HG03039 (cell line): ENCODE measurements around the gene EIF5.

ENCODE experiments used
- ATAC-seq: cut with Tn5 transposase; IDR thresholded peaks from one replicate; pipeline ENCODE4 v1.9.1; 2021; ENCODE audit warnings: mild to moderate bottlenecking, moderate library complexity; ENCODE audit not compliant: unreplicated experiment

The EIF5 gene

DNA sequence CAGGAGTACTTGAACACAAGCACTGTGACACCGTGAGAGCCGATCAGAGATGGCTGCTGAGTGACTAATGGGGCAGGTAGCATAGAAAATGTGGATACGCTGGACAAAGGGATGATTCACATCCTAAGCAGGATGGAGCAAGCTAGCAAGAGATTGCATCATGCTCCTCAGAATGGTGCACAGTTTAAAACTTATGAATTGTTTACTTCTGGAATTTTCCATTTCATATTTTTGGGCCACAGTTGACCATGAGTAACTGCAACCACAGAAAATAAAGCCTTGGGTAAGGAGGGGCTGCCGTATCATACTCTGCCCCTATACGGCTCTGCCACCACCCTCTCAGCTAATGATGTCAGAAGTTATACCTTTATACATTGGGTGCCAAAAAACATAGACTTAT, 27.8 kb downstream of the EIF5 start:
- no peak for ATAC-seq

DNA sequence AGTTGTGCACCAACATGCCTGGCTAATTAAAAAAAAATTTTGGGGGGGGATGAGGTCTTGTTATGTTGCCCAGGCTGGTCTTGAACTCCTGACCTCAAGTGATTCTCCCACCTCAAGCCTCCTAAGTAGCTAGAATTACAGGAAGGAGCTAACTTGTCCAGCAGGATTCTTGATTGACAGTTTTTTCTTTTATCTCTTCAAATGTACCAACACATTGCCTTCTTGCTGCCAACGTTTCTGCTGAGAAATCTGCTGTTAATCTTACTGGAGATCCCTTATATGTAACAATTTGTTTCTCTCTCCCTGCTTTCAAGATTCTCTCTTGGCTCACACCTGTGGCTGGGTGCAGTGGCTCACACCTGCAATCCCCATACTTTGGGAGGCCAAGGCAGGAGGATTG, 28.7 kb downstream of the EIF5 start:
- no peak for ATAC-seq

DNA sequence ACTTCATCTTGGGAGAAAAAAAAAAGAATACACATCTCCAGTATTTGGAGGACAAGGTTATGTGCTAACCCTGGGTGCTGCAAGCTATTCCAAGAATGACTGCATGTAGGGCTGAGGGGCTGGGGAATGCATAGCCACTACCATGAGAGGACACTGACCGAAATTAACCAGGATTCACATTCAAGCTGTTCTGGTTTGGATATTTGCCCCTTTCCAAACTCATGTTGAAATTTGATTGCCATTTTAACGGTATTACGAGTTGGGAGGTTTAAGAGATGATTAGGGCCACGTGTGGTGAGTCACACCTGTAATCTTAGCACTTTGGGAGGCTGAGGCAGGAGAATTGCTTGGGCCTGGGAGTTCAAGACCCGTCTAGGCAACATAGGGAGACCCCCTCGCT, 32.7 kb downstream of the EIF5 start:
- ATAC-seq, result no peak

DNA sequence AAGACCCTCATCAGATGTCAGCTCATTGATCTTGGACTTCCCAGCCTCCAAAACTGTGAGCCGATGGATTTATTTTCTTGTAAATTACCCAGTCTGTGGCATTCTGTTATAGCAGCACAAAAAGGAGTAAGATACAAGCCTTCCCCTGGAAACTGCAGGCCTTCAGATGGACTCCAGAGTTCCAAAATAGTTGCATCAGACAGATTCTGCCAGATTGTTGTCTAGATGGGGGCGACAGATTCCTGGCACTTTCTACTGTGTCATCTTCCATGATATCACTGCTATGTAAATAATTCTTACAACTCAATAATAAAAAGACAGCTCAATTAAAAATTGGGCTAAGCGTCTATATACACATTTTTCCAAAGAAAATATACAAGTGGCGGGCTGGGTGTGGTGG, 34.0 kb downstream of the EIF5 start:
- ATAC-seq, result no peak

- no peak for ATAC-seq
Measured at GRCh38 chr14:103370087-103370486, 36.0 kb downstream of the EIF5 start.

DNA sequence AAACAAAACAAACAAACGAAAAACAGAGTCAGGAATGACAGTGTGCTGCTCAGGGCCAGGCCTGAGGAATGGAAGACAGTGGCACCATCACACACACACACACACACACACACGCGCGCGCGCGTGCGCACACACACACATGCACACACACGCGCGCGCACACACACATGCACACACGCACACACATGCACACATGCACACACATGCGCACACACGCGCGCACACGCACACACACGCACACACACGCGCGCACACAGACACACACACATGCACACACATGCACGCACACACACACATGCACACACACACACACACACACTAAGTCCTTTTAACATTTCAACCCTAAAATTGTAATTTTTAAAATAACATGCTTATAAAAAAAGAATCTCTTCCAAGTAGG, 38.0 kb downstream of the EIF5 start:
- ATAC-seq, result no peak

DNA sequence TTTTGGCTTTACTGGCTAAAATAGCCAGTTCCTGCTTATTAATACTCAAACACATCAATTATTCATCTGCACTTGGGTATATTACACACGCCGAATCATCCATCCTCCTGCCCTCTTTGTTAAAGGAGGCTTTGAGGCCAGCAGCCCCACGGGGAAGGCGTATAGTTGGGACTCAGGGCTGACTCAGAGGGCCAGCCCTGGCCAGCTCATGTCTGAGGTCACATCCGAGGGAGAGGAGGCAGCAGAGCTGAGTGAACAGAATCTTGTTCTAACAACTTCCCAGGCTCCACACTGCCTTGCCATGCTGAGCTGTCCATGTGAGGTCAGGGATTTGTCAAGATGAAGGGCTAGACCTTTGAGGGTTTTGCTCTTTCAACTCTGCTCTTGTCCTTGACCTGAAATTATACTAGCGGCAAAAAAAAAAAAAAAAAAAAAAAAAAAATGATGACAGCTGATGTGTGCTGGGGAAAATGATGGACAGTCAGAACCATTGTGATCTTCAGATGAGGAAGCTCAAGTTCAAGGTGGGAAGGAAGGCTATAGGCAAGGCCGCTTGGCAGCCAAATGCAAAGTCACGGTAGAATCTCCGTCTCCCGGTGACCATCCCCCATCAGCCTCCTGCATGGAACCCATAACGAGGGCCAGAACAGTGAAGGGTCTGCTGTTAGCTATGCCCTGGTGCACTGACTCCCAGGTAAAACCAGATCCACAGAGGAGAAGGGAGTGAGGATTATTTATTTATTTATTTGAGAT, 38.7 kb downstream of the EIF5 start:
- no peak for ATAC-seq

DNA sequence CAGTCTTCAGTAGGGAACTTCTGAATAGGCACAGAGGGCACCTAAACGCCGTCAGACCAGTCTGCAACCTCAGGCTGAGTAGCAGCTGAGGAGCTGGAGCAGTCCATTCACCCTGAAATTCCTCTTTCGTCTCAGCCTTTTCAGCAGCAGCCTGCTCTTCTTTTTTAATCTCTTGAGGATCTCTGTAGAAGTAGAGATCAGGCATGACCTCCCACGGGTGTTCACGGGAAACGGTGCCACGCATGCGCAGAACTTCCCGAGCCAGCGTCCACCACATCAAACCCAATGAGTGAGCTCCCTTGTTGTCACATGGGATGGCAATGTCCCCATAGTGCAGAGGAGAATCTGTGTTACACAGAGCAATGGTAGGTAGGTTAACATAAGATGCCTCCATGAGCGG, 40.1 kb downstream of the EIF5 start:
- no peak for ATAC-seq

DNA sequence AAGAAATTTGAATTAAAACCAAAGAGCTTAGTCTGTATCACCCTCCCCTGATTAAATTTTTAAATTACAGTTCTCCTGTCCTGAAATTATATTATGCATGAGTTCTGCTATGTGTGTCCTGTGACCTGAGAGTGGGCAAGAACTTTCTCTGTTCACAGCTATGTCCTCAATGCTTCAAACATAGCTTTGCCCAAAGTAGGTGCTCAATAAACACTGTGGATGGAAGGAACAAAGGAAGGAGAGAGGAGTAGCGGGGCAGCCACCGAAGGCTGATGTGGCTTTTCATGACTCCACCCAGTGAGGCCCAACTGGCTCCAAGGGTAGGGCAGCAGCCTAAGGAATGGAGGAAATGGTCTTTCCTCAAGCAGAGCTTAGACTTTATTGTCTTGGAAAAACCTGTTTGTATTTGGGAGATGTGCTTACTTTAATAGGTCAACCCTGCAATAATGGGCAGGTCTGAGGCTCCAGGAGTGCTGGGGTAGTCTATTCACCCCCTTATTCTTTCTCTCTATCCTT, 43.5 kb downstream of the EIF5 start:
- ATAC-seq, result no peak

DNA sequence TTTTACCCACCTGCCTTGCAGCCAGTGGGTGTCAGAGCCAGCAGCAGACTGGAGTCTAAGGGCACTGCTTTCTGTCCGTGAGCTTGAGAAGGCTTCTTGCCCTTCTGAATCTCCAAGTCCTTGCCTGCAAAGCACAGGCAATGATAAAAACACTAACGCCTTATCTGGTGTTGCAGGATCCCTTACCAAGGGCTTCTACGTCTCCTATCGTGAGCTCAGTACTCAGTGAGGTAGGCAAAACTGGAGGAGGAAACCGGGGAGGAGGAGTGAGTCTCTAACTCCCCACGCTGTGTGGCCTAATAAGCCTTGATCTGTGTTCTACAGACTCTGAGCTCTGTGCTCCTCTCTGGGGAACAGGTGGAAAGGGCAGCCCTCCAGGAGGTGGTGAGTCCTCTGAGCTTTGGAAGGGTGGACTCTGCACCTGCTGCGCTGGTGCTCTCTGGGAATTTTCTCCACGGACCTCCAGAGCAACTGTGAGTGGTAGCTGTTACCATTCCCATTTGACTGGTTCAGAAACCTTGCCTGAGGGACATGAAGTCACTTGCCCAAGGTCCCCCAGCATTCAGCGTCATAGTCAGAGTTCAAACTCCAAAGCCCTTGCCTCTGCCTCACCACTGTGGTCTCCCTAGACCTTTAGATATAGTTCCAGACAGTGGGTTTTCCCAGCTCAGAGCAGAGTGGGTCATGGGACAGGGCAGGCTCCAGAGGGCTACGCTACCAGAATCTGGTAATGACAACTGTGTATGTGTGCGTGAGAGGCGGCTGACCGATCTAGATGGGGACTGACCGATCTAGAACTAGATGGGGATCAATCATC, 44.2 kb downstream of the EIF5 start:
- ATAC-seq, result no peak

DNA sequence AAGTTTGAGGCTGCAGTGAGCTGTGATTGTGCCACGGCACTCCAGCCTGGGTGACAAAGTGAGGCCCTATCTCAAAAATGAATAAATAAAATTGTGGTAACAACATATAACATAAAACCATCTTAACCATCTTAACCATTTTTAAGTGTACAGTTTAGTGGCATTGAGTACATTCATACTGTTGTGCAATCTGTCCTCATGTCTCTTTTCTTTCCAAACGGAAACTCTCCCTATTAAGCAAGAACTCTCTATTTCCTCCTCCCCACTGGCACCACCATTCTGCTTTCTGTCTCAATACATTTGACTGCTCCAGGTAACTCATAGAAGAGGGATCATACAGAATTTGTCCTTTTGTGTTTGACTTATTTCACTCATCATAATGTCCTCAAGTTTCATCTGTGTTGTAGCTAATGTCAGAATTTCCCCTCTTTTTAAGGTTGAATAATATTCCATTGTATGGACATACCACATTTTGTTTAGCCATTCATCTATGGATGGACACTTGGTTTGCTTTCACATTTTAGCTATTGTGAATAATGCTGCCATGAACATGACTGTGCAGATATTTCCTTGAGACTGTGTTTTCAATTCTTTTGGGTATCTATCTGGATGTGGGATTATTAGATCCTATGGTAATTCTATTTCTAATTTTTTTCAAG, 46.8 kb downstream of the EIF5 start:
- ATAC-seq, result no peak

- ATAC-seq, result no peak
Measured at GRCh38 chr14:103382376-103382775, 48.3 kb downstream of the EIF5 start.

- ATAC-seq, result peak; percentile 1
Measured at GRCh38 chr14:103384450-103385151, 50.6 kb downstream of the EIF5 start.

GRCh38 chr14:103385152-103385928, 51.3 kb downstream of the EIF5 start, which contains the start of gene MARK3:
Gene MARK3 (plus strand): TSS chr14:103385415. CDS start chr14:103386030, 615 bp downstream.
- ATAC-seq, result peak; percentile 93

GRCh38 chr14:103385929-103386712, 52.1 kb downstream of the EIF5 start:
- peak; percentile 3 for ATAC-seq

DNA sequence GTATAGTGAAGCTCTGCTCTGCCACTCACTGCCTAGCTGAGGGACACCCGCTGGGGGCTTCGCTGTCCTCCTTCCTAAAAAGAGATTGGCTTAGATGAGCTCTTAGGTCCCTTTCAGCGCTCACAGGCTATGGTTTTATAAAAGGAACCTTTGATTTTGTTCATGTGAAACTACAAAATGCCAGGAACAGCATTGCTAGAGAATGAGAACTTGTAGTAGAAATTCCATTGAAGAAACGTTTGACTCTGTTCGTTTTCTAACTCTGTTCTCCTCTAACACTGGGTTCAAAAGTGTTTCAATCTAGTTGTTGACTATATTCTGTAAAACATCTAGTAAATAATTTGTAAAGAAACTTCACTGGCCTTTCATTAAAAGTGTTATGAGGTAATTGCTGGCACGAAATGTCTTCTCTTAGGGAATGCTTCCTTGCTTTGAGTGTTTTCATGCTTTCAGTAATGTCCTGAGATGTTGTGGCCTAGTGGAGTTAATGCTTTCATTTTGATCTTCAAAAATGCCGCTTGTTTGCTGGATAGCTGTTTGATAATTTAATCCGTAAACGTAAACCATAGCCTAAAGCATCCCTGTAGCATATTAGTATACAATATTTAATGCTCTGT, 52.8 kb downstream of the EIF5 start:
- ATAC-seq, result no peak

GRCh38 chr14:103388664-103389063, 54.6 kb downstream of the EIF5 start:
- no peak for ATAC-seq

DNA sequence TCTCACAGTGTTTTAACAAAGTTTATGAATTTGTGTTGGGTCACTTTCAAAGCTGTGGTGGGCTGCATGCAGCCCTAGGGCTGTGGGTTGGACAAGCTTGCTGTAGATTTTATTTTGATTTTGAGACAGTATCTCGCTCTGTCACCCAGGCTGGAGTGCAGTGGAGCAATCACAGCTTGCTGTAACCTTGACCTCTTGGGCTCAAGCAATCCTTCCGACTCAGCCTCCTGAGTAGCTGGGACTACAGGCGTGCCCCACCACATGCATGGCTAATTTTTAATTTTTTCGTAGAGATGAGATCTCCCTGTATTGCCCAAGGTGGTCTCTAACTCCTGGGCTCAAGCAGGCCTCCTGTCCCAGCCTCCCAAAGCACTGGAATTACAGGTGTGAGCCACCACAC, 56.6 kb downstream of the EIF5 start:
- ATAC-seq, result no peak

DNA sequence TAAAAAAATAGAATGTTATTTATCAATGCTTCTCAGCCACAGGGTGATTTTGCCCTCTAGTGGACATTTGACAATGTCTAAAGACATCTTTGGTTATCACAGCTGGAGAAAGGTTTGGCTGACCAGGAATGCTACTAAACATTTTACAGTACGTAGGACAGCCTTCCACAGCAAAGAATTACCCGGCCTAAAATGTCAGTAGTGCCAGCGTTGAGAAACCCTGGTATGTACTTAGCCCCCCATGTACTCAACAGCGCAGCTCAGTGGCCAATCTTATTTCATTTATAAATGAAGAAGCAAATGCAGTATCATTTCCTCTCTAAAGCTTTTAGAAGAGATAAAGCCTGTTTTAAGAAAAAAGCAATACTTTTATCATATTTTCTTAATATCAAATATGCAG, 57.0 kb downstream of the EIF5 start:
- no peak for ATAC-seq
